Measurements from ENCODE around the gene CDK5RAP2. TPM values are rescaled to one million over a fixed set of nuclear protein-coding genes. Genes with fewer than 3 reads are reported as not detected.

The CDK5RAP2 gene
- total RNA-seq, 1 experiment from 2014 or later, result 56.4 TPM

DNA sequence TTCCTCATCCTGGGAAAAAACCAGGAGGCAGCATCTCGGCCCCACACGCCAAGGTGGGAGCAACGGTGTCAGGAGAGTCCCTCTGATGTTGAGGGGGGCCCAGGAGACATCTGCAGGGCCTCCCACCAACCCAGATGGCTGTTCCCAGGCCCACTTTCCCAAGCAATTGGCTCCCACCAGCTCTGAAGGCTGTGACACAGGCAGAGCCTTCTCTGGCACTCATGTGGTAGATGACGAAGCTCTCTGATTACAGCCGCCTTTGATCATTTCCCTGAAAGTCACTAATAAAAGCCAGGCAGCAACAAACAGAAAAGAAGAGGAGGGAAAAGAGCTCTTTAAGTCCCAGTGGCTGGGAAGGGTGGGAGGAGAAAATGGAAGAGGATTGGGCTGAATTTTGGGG, 226.5 kb downstream of the CDK5RAP2 start:
- DNase-seq, result no peak
- H2BK120ac ChIP-seq (ENCODE audit: low read depth, low read length, poor library complexity, severe bottlenecking), result no peak overlapping the region
- H3K4me3 Mint-ChIP-seq, result no peak overlapping the region
- H3K56ac ChIP-seq (ENCODE audit: insufficient read length, low read depth, low read length), result no peak overlapping the region
- WGBS (ENCODE audit: extremely low coverage, insufficient read length, low lambda C conversion rate), result no CpG with 5 or more reads among the region's 5 CpGs
- no peak overlapping the region for H3K9ac ChIP-seq (ENCODE audit: extremely low read depth, insufficient read length, low read length)
- H3K4me1 ChIP-seq (ENCODE audit: insufficient read depth, low read length), result no peaks in the 10 kb centered on the region
- H3K4me2 ChIP-seq (ENCODE audit: insufficient read depth, insufficient read length, low read length), result no peak overlapping the region
- no peak overlapping the region for H2AFZ ChIP-seq (ENCODE audit: low read length)
- peaks cover 10 to 12% of the 10 kb centered on the region in 2 experiments for H3K4me1 Mint-ChIP-seq
- H4K91ac ChIP-seq (ENCODE audit: insufficient read length, low read depth, low read length), result no peak overlapping the region
- H3K14ac ChIP-seq (ENCODE audit: insufficient read depth, low read length), result no peak overlapping the region
- no peak overlapping the region for H3T11ph ChIP-seq (ENCODE audit: low read length)
- no peak overlapping the region for H2BK12ac ChIP-seq (ENCODE audit: insufficient read length, low read depth, low read length)
- no peaks in the 10 kb centered on the region for H3K9me3 ChIP-seq (ENCODE audit: control insufficient read depth, low read depth, low read length)
- peaks cover 6 to 9% of the 10 kb centered on the region in 2 experiments; a peak in 4 of 5 replicates for H3K9me3 Mint-ChIP-seq
- no peak overlapping the region; a peak in 1 of 7 replicates for H3K27ac Mint-ChIP-seq
- H2BK20ac ChIP-seq (ENCODE audit: low read depth, low read length, poor library complexity, severe bottlenecking), result no peak overlapping the region
- H3K18ac ChIP-seq (ENCODE audit: insufficient read length, low read depth, low read length), result no peak overlapping the region
- H3K27me3 Mint-ChIP-seq (ENCODE audit: low read depth), result peaks cover 3% of the 10 kb centered on the region
- no peak overlapping the region for H4K8ac ChIP-seq (replicated peaks; ENCODE audit: insufficient read length, low read depth, low read length)
- H3K36me3 Mint-ChIP-seq (ENCODE audit: insufficient read depth in 1 of 3, low read depth in 3 of 3), result peaks cover 2 to 8% (median 8%) of the 10 kb centered on the region in 3 experiments; a peak in 3 of 7 replicates
- no peak overlapping the region for H4K5ac ChIP-seq (ENCODE audit: insufficient read length, low read depth, low read length)
- no peak overlapping the region for H3K27ac ChIP-seq (ENCODE audit: insufficient read length, low read depth, low read length)
- no peak overlapping the region for H2BK5ac ChIP-seq (ENCODE audit: insufficient read length, low read length)
- H3K79me1 ChIP-seq (ENCODE audit: insufficient read depth, low read depth, low read length, poor library complexity, severe bottlenecking), result no peaks in the 10 kb centered on the region
- no peaks in the 10 kb centered on the region for H3K79me2 ChIP-seq (ENCODE audit: insufficient read depth, low read length)
- no peak overlapping the region for H2AK5ac ChIP-seq (ENCODE audit: insufficient read length, low read length)
- H4K20me1 ChIP-seq (ENCODE audit: control insufficient read depth, insufficient read depth, insufficient read length), result no peaks in the 10 kb centered on the region
- no peak overlapping the region for H2BK15ac ChIP-seq (ENCODE audit: low read depth, low read length)
- TF ChIP-seq, protein P1, sequence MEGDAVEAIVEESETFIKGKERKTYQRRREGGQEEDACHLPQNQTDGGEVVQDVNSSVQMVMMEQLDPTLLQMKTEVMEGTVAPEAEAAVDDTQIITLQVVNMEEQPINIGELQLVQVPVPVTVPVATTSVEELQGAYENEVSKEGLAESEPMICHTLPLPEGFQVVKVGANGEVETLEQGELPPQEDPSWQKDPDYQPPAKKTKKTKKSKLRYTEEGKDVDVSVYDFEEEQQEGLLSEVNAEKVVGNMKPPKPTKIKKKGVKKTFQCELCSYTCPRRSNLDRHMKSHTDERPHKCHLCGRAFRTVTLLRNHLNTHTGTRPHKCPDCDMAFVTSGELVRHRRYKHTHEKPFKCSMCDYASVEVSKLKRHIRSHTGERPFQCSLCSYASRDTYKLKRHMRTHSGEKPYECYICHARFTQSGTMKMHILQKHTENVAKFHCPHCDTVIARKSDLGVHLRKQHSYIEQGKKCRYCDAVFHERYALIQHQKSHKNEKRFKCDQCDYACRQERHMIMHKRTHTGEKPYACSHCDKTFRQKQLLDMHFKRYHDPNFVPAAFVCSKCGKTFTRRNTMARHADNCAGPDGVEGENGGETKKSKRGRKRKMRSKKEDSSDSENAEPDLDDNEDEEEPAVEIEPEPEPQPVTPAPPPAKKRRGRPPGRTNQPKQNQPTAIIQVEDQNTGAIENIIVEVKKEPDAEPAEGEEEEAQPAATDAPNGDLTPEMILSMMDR (conservative IDR thresholded peaks at IDR 0.05), result no peak
- H3K23me2 ChIP-seq (ENCODE audit: insufficient read length, low read depth, low read length, poor library complexity, severe bottlenecking), result no peaks in the 10 kb centered on the region
- H3K4ac ChIP-seq (ENCODE audit: low read depth, low read length), result no peak overlapping the region
- H3K23ac ChIP-seq (ENCODE audit: insufficient read length, low read depth, low read length), result no peak overlapping the region
- no peaks in the 10 kb centered on the region for H3K27me3 ChIP-seq (ENCODE audit: insufficient read depth, low read length)

All from H9 (cell line).